RWPE2 (cell line): Measurements from ENCODE around the gene TTC27.

Experiments
- ATAC-seq: fragments of 200-7000 bp; cut with Tn5 transposase; 3 replicates; pipeline ENCODE4 v1.9.1; 2021; ENCODE audit warnings: low read depth
- DNase-seq: peaks from one replicate; pipeline ENCODE4 v3.0.0-alpha.2; 2020; ENCODE audit warnings: low spot score
- H3K27ac ChIP-seq: fragments of 450-650 bp; 2 replicates; pipeline ENCODE4 v1.5.1; 2017; ENCODE audit warnings: mild to moderate bottlenecking; ENCODE audit not compliant: poor library complexity, severe bottlenecking
- H3K27me3 ChIP-seq: fragments of 250-450 bp; sonication (Bioruptor Pico); 2 replicates; pipeline ENCODE4 v1.5.1; 2021; ENCODE audit warnings: mild to moderate bottlenecking, moderate library complexity; ENCODE audit not compliant: insufficient read depth, poor library complexity, severe bottlenecking
- H3K36me3 ChIP-seq: fragments of 250-450 bp; sonication (Bioruptor Pico); 2 replicates; pipeline ENCODE4 v1.5.1; 2020; ENCODE audit warnings: low read depth, mild to moderate bottlenecking, moderate library complexity
- H3K4me1 ChIP-seq: fragments of 250-450 bp; sonication (Bioruptor Pico); 2 replicates; pipeline ENCODE4 v1.5.1; 2021; ENCODE audit warnings: mild to moderate bottlenecking, moderate library complexity; ENCODE audit not compliant: insufficient read depth, poor library complexity, severe bottlenecking
- H3K4me3 ChIP-seq: fragments of 250-450 bp; sonication (Bioruptor Pico); 2 replicates; pipeline ENCODE4 v1.5.1; 2021; ENCODE audit warnings: mild to moderate bottlenecking, moderate library complexity; ENCODE audit not compliant: severe bottlenecking
- H3K9me3 ChIP-seq: fragments of 250-450 bp; sonication (Bioruptor Pico); 2 replicates; pipeline ENCODE4 v1.5.1; 2021; ENCODE audit warnings: mild to moderate bottlenecking, moderate library complexity; ENCODE audit not compliant: severe bottlenecking
- CTCF ChIP-seq: fragments of 450-650 bp; IDR thresholded peaks from one replicate; pipeline ENCODE4 v1.5.1; 2017; ENCODE audit warnings: mild to moderate bottlenecking, moderate library complexity; ENCODE audit not compliant: poor library complexity, severe bottlenecking

Gene TTC27

GRCh38 chr2:32772638-32773447, 145.0 kb downstream of the TTC27 start:
- H3K27me3 ChIP-seq: no peaks in the 10 kb centered on the region
- no peaks in the 10 kb centered on the region; the same call in 1 of the 2 replicates for H3K36me3 ChIP-seq
- H3K27ac ChIP-seq: no peak overlapping the region
- H3K4me3 ChIP-seq: no peak overlapping the region
- ATAC-seq (0 out of 3 replicates have a peak, but pooled peaks have one; percentile 27), DNase-seq (no peak)
- H3K9me3 ChIP-seq: no peaks in the 10 kb centered on the region
- TF ChIP-seq CTCF: peak; percentile 77
- no peaks in the 10 kb centered on the region for H3K4me1 ChIP-seq

- Histone ChIP-seq H3K36me3 (no peaks in the 10 kb centered on the region), H3K4me1 (no peaks in the 10 kb centered on the region), H3K27ac (no peak overlapping the region), H3K9me3 (no peaks in the 10 kb centered on the region), H3K4me3 (no peak overlapping the region), H3K27me3 (no peaks in the 10 kb centered on the region)
- ATAC-seq (no peak), DNase-seq (no peak)
- TF ChIP-seq CTCF: no peak
Measured at GRCh38 chr2:32773448-32773808, 145.6 kb downstream of the TTC27 start.

GRCh38 chr2:32775954-32776353, 148.1 kb downstream of the TTC27 start:
- Histone ChIP-seq H3K9me3 (no peaks in the 10 kb centered on the region), H3K27ac (no peak overlapping the region), H3K36me3 (no peaks in the 10 kb centered on the region), H3K4me1 (no peaks in the 10 kb centered on the region), H3K27me3 (no peaks in the 10 kb centered on the region), H3K4me3 (no peak overlapping the region)
- DNase-seq (no peak), ATAC-seq (no peak)
- TF ChIP-seq CTCF: no peak

- DNase-seq (no peak), ATAC-seq (no peak)
- Histone ChIP-seq H3K27me3 (no peaks in the 10 kb centered on the region), H3K27ac (no peak overlapping the region), H3K36me3 (0 out of 2 replicates have a peak, but pooled peaks cover 3% of the 10 kb centered on the region), H3K4me3 (no peak overlapping the region), H3K9me3 (no peaks in the 10 kb centered on the region), H3K4me1 (no peaks in the 10 kb centered on the region)
- TF ChIP-seq CTCF: no peak
Measured at GRCh38 chr2:32777714-32778113, 149.9 kb downstream of the TTC27 start.

- Histone ChIP-seq H3K9me3 (no peaks in the 10 kb centered on the region), H3K27me3 (no peaks in the 10 kb centered on the region), H3K27ac (no peak overlapping the region), H3K4me3 (no peak overlapping the region), H3K36me3 (0 out of 2 replicates have a peak, but pooled peaks cover 4% of the 10 kb centered on the region), H3K4me1 (no peaks in the 10 kb centered on the region)
- no peak for ATAC-seq
- no peak for TF ChIP-seq CTCF
- DNase-seq: no peak
Measured at GRCh38 chr2:32780961-32781360, 153.1 kb downstream of the TTC27 start.
